Activated T-cell treated with anti-CD3 and anti-CD28 coated beads, Interleukin-2, amount 50 U/mL, for 24 hours (primary cell): ENCODE measurements around the gene GP1BA.

Experiments used
- DNase-seq: peaks from one replicate; pipeline ENCODE4 v3.0.0-alpha.2; 2020
- H3K27ac Mint-ChIP-seq: 2 replicates; pipeline ENCODE4 v1.8.0; 2020; ENCODE audit warnings: mild to moderate bottlenecking, mixed read lengths
- H3K27me3 Mint-ChIP-seq: 2 replicates; pipeline ENCODE4 v1.8.0; 2020; ENCODE audit warnings: mixed read lengths
- H3K36me3 Mint-ChIP-seq: 2 replicates; pipeline ENCODE4 v1.8.0; 2020; ENCODE audit warnings: low read depth, mixed read lengths
- H3K4me1 Mint-ChIP-seq: 2 replicates; pipeline ENCODE4 v1.8.0; 2020; ENCODE audit warnings: low read depth, mixed read lengths
- H3K4me3 Mint-ChIP-seq: 2 replicates; pipeline ENCODE4 v1.8.0; 2020; ENCODE audit warnings: mild to moderate bottlenecking, moderate library complexity, mixed read lengths
- H3K9me3 Mint-ChIP-seq: 2 replicates; pipeline ENCODE4 v1.8.0; 2020; ENCODE audit warnings: mixed read lengths

Gene GP1BA

DNA sequence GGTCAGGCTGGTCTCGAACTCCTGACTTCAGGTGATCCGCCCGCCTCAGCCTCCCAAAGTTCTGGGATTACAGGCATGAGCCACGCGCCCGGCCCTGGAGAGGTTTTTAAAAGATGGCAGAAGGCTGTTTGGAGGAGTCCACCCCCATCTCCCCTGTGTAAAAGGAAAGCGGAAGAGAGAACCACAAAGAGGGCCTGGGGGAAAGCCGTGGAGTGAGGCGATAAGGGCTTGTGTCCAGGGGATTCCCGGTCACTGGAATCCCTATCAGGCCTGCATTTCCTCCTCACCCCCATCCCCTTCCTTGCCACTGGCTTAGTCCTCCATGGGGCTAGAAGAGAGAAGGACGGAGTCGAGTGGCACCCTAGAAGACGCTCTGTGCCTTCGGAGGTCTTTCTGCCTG, at the start of gene GP1BA:
Gene GP1BA (plus strand): TSS at position 315 of the 400 bp plus-strand sequence. CDS start 328 bp downstream, outside the sequence.
- Mint-ChIP-seq H3K9me3 (no peaks in the 10 kb centered on the region), H3K27ac (no peak within 1 kb of the TSS), H3K4me1 (peaks cover 21% of the 10 kb centered on the region), H3K4me3 (no peak within 1 kb of the TSS), H3K36me3 (peaks cover 44% of the 10 kb centered on the region), H3K27me3 (no peaks in the 10 kb centered on the region)
- DNase-seq: no peak

DNA sequence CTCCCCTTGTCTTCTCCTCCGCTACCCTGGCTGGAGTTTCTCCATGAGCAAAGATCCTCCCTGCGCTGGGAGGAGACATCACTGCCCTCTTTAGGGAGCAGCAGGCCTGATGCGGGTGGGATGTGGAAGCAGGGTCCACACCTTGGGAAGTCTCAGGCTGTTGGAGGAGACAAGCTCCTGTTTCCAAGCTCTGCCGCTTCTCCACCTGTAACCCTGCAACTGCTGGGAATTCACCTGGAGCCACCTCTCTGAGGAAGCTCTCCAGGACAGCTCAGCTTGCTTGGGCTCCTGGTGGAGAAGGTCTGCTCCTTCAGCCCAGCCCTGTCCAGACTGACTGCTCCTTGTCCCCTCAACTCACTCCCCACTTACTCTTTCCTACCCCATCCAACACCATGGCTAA, 47.6 kb upstream of the GP1BA start:
- H3K4me1 Mint-ChIP-seq: no peaks in the 10 kb centered on the region
- H3K9me3 Mint-ChIP-seq: no peaks in the 10 kb centered on the region
- no peak for DNase-seq
- no peak overlapping the region for H3K27ac Mint-ChIP-seq
- peaks cover 72% of the 10 kb centered on the region for H3K36me3 Mint-ChIP-seq
- H3K4me3 Mint-ChIP-seq: no peak overlapping the region
- no peaks in the 10 kb centered on the region for H3K27me3 Mint-ChIP-seq

- no peak overlapping the region for H3K4me3 Mint-ChIP-seq
- peaks cover 72% of the 10 kb centered on the region for H3K36me3 Mint-ChIP-seq
- no peaks in the 10 kb centered on the region for H3K9me3 Mint-ChIP-seq
- H3K27me3 Mint-ChIP-seq: no peaks in the 10 kb centered on the region
- no peak for DNase-seq
- no peak overlapping the region for H3K27ac Mint-ChIP-seq
- no peaks in the 10 kb centered on the region for H3K4me1 Mint-ChIP-seq
These were observed 45.2 kb upstream of the GP1BA start for GRCh38 chr17:4886830-4887229.

DNA sequence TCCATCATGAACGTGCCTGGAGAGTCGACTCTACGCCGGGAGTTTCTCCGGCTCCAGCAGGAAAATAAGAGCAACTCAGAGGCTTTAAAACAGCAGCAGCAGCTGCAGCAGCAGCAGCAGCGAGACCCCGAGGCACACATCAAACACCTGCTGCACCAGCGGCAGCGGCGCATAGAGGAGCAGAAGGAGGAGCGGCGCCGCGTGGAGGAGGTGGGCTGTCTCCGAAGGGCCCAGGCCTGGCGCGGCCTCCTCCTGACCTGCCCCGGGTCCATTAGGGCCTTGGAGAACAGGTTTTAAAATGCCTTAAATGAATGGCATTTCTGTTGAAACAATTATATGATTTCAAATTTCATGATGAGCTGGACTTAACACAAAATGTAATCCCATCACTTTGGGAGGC, 44.5 kb upstream of the GP1BA start:
- Mint-ChIP-seq H3K27ac (no peak overlapping the region), H3K4me3 (no peak overlapping the region), H3K9me3 (no peaks in the 10 kb centered on the region), H3K36me3 (peaks cover 71% of the 10 kb centered on the region), H3K4me1 (no peaks in the 10 kb centered on the region), H3K27me3 (no peaks in the 10 kb centered on the region)
- DNase-seq: no peak

- H3K4me1 Mint-ChIP-seq: no peaks in the 10 kb centered on the region
- no peak for DNase-seq
- no peaks in the 10 kb centered on the region for H3K27me3 Mint-ChIP-seq
- H3K27ac Mint-ChIP-seq: no peak overlapping the region
- no peaks in the 10 kb centered on the region for H3K9me3 Mint-ChIP-seq
- H3K36me3 Mint-ChIP-seq: peaks cover 76% of the 10 kb centered on the region
- H3K4me3 Mint-ChIP-seq: no peak overlapping the region
These were observed 40.4 kb upstream of the GP1BA start for GRCh38 chr17:4891411-4892410.

- DNase-seq: no peak
- Mint-ChIP-seq H3K4me1 (no peaks in the 10 kb centered on the region), H3K27me3 (no peaks in the 10 kb centered on the region), H3K4me3 (no peak overlapping the region), H3K36me3 (peaks cover 73% of the 10 kb centered on the region), H3K9me3 (no peaks in the 10 kb centered on the region), H3K27ac (no peak overlapping the region)
These were observed 39.4 kb upstream of the GP1BA start for GRCh38 chr17:4892499-4893221.

- no peak overlapping the region for H3K27ac Mint-ChIP-seq
- no peak for DNase-seq
- H3K36me3 Mint-ChIP-seq: peaks cover 70% of the 10 kb centered on the region
- peaks cover 3% of the 10 kb centered on the region for H3K4me1 Mint-ChIP-seq
- no peak overlapping the region for H3K4me3 Mint-ChIP-seq
- no peaks in the 10 kb centered on the region for H3K9me3 Mint-ChIP-seq
- no peaks in the 10 kb centered on the region for H3K27me3 Mint-ChIP-seq
These were observed 38.8 kb upstream of the GP1BA start for GRCh38 chr17:4893272-4893671.

DNA sequence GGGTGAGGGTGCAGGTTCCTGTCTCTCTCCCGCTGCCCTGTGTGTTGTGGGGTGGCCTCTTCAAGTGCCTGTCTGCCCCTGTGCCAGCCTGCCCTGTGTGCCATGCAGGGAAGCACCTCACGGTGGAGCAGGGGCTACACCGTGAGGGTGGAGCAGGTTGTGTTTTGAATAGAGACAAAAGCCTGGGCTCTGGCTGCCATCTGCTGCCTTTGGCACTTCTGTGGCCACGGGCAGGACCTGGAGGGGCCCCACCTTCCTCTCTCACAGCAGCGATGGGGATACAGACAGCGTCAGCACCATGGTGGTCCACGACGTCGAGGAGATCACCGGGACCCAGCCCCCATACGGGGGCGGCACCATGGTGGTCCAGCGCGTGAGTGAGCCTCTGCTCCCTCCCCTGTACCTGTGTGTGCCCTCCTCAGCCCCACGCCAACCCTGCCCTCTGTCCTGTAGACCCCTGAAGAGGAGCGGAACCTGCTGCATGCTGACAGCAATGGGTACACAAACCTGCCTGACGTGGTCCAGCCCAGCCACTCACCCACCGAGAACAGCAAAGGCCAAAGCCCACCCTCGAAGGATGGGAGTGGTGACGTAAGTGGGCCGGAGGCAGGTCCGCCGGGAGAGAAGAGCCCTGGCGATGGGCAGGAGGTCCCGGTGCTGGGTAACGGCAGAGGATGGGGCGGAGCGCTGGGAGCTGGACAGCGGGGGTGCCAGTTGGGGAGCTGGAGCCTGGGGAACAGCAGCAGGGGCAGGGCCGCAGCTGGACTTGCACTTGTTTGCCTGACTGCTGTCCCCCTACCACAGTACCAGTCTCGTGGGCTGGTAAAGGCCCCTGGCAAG, 38.1 kb upstream of the GP1BA start:
- peaks cover 68% of the 10 kb centered on the region for H3K36me3 Mint-ChIP-seq
- no peaks in the 10 kb centered on the region for H3K9me3 Mint-ChIP-seq
- no peak overlapping the region for H3K27ac Mint-ChIP-seq
- H3K27me3 Mint-ChIP-seq: no peaks in the 10 kb centered on the region
- peaks cover 8% of the 10 kb centered on the region for H3K4me1 Mint-ChIP-seq
- no peak for DNase-seq
- no peak overlapping the region for H3K4me3 Mint-ChIP-seq

GRCh38 chr17:4895121-4895520, 37.0 kb upstream of the GP1BA start:
- Mint-ChIP-seq H3K9me3 (no peaks in the 10 kb centered on the region), H3K27me3 (peaks cover 2% of the 10 kb centered on the region), H3K36me3 (peaks cover 67% of the 10 kb centered on the region), H3K4me1 (peaks cover 16% of the 10 kb centered on the region), H3K27ac (no peak overlapping the region), H3K4me3 (no peak overlapping the region)
- DNase-seq: no peak

- Mint-ChIP-seq H3K4me1 (peaks cover 19% of the 10 kb centered on the region), H3K4me3 (no peak overlapping the region), H3K9me3 (no peaks in the 10 kb centered on the region), H3K27me3 (peaks cover 2% of the 10 kb centered on the region), H3K36me3 (peaks cover 63% of the 10 kb centered on the region), H3K27ac (no peak overlapping the region)
- DNase-seq: no peak
These were observed 36.3 kb upstream of the GP1BA start for GRCh38 chr17:4895657-4896331.

DNA sequence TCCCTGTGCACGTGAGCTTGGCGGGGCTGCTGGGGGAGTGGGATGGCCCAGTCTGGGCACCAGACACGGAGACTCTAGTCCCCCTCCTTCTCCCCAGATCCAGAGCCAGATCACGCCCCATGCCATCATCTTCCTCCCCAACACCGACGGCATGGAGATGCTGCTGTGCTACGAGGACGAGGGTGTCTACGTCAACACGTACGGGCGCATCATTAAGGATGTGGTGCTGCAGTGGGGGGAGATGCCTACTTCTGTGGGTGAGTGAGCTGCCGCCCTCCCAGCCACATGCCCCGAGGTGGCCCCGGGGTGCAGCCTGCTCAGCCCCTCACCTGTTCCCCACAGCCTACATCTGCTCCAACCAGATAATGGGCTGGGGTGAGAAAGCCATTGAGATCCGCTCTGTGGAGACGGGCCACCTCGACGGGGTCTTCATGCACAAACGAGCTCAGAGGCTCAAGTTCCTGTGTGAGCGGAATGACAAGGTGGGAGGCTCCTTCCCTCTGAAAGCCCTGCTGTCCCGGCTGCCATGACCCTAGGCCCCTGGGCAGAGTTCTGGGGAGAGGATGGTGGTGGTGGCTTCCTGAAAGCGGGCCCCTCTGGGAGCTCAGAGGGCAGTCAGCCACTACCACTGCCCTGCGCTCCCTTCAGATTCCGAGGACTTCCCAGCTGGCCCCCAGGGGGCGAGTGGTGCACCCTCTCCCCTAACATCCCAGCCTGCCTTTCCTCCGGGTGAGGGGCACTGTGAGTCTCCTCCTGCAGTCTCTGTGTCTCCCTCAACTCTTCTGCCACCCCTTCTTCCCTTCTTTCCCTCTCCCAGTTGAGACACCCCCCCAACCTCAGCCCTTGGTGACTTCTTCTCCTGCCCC, 35.5 kb upstream of the GP1BA start:
- Mint-ChIP-seq H3K4me1 (peaks cover 24% of the 10 kb centered on the region), H3K4me3 (no peak overlapping the region), H3K27ac (no peak overlapping the region), H3K27me3 (peaks cover 2% of the 10 kb centered on the region), H3K9me3 (no peaks in the 10 kb centered on the region), H3K36me3 (peaks cover 55% of the 10 kb centered on the region)
- DNase-seq: no peak

- Mint-ChIP-seq H3K9me3 (no peaks in the 10 kb centered on the region), H3K36me3 (peaks cover 51% of the 10 kb centered on the region), H3K4me3 (no peak overlapping the region), H3K4me1 (peaks cover 26% of the 10 kb centered on the region), H3K27ac (no peak overlapping the region), H3K27me3 (peaks cover 2% of the 10 kb centered on the region)
- DNase-seq: no peak
These were observed 34.8 kb upstream of the GP1BA start for GRCh38 chr17:4897198-4897687.

DNA sequence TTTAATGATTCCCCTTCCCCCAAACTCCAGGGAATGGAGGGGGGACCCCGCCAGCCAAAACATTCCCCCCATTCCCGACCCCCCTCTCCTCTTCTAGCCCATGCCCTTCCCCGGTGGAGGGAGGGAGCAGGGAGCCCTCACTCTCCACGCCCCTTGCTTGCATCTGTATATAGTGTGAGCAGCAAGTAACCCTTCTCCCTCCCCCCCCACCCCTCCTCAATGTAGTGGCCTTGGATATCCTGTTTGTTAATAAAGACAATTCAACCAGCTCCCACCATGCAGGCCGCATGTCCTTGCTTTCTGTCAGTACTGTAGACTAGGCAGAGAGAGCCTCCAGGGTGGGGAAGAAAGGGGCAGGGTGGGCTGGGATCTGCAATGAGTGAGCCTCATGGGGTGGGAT, 34.3 kb upstream of the GP1BA start:
- peaks cover 2% of the 10 kb centered on the region for H3K27me3 Mint-ChIP-seq
- no peak overlapping the region for H3K4me3 Mint-ChIP-seq
- H3K4me1 Mint-ChIP-seq: peaks cover 32% of the 10 kb centered on the region
- H3K27ac Mint-ChIP-seq: no peak overlapping the region
- no peaks in the 10 kb centered on the region for H3K9me3 Mint-ChIP-seq
- peaks cover 47% of the 10 kb centered on the region for H3K36me3 Mint-ChIP-seq
- no peak for DNase-seq
